GM12874 (cell line): ENCODE measurements around the gene ARHGEF12.

Experiments used
- CTCF ChIP-seq: IDR thresholded peaks from 2 replicates; pipeline ENCODE4 v1.5.1; 2011; ENCODE audit warnings: low read depth, mild to moderate bottlenecking, control low read depth, low read length, moderate library complexity; ENCODE audit not compliant: insufficient read depth

The ARHGEF12 gene

DNA sequence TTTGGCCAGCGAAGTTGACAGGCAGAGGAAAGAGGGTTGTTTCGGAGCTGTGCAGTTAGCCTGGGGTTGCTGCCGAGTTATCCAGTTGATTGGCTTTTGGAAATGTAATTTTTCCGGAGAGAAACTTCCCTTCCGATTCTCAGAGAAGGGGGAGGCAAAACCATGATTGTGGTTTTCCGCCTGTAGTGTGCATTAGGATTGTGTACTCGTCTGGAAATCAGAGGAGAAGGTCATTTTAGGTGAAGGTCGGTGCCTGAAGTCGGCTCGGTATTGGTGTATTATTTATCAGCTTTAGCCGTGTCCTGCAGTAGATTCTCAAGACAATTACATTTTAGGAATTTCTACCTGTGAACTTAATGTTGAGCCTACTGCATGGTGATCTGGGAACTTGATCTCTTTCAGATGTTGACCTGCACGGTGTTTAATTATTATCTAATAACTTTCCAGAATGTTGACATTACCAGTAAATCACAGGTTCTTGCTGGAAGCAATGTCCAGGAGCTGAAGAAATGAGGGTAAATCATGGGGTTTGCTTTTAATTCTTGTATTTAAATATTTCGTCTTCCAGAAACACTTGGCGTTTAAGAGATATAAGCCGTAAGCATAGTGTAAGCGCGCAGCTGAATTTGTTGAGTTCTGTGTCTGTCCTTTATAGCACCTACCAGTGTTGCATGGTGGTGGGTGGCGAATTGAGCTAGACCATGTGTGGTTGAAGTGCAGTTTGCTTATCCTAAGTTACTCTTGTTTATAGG is 1.3 kb downstream of the ARHGEF12 start:
- no peak for TF ChIP-seq CTCF

DNA sequence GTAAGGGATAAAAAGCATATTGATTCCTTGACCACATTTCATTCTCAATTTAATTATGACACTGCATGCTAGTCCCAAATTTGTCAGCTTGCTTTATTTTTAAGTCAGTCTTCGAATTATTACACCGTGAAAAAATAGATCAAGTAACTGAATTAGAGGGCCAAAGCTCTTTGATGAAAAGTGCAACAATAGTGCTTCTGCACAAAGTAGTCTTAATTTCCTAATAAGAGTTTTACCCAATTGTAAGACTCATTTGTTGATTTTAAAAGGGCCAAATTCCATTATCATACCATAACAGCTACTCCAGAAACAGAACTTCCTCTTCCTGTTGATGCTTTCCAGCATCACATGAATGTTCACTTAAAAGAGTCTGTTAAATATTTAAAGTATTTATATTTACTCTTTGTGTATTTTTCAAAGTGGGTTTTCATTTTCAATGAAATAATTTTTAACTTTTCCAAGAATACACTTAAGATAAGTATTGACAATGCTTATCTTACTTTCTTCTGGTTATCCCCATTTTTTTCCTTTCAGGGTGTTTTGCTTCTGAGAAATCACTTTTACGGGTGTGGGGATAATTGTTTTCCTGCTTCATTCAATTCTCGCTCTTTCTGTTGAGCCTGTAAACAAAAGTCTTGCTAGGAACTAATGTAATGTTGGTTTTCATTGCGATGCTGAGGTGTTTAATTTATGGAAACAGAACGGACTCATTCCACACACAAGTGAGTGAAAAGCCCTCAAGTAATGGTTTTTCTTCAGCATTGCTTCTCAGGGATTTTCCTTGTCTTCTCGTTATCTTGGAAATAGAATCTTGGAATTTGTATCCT is 2.1 kb downstream of the ARHGEF12 start:
- TF ChIP-seq CTCF: no peak

- no peak for TF ChIP-seq CTCF
These were observed 3.2 kb downstream of the ARHGEF12 start for GRCh38 chr11:120339394-120339890.

GRCh38 chr11:120340529-120340928 is 4.3 kb downstream of the ARHGEF12 start:
- TF ChIP-seq CTCF: no peak

- TF ChIP-seq CTCF: no peak
These were observed 6.0 kb downstream of the ARHGEF12 start for GRCh38 chr11:120342226-120342625.

DNA sequence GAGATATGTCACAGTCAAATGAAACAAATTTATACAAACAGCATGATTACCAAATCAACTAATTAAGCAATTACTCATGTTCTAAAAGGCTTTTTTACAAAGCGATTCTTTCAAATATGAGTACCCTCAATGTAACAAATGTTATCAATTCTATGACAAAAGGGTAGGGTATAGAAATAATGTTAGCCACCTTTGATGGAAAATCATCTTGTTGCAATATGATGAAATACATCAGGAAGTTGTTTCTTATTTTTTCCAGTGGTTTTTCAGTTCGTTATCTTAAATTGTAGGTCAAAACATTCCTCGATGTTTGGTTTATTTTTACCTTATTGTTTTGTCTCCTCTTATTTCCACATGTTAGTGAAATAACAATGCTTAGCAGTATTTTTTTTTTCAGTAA is 6.5 kb downstream of the ARHGEF12 start:
- no peak for TF ChIP-seq CTCF

GRCh38 chr11:120343429-120343828 is 7.2 kb downstream of the ARHGEF12 start:
- no peak for TF ChIP-seq CTCF
